NOMO-1 treated with DMSO at 0.1 percent for 48 hours (cell line): Measurements from ENCODE around the gene CARMIL3.

Experiments used
- DNase-seq: peaks from one replicate; lab custom pipeline; 2025; ENCODE audit not compliant: unreplicated experiment; lab: John Stamatoyannopoulos, UW

Gene CARMIL3

DNA sequence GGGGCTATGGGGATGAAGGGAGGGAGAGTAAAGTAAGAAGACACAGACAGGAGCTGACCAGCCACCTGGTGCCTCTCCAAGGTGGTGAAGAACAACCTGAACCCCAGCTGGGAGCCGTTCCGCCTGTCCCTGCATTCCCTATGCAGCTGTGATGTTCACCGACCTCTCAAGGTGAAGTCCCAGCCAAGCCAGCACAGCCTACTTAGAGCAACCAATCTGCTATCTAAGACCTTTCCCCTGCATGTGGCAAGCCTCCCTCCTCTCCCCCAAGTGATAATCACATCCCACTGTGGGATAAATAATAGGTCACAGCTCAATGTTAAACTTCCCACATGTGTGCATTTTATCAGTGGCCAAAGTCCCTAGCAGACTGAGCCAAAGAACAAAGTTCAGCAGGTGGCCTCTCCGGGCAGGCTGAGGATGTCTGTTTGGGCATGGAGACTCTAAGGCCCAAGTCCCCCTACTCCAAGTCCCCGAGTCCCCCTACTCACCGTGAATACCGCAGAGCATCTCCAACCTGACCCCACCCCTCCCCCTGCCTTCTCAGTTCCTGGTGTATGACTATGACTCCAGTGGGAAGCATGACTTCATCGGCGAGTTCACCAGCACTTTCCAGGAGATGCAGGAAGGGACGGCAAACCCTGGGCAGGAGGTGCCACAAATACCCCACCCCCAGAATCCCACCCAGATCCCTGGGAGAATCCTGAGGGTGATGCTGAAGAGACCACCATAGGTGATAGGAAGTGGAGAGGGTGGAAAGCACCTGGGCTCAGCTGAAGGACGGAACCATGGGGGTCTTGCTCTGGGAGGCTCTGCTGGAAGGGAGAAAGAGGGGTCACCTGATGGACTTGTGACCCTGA is 23.0 kb downstream of the CARMIL3 start:
- DNase-seq, result no peak

DNA sequence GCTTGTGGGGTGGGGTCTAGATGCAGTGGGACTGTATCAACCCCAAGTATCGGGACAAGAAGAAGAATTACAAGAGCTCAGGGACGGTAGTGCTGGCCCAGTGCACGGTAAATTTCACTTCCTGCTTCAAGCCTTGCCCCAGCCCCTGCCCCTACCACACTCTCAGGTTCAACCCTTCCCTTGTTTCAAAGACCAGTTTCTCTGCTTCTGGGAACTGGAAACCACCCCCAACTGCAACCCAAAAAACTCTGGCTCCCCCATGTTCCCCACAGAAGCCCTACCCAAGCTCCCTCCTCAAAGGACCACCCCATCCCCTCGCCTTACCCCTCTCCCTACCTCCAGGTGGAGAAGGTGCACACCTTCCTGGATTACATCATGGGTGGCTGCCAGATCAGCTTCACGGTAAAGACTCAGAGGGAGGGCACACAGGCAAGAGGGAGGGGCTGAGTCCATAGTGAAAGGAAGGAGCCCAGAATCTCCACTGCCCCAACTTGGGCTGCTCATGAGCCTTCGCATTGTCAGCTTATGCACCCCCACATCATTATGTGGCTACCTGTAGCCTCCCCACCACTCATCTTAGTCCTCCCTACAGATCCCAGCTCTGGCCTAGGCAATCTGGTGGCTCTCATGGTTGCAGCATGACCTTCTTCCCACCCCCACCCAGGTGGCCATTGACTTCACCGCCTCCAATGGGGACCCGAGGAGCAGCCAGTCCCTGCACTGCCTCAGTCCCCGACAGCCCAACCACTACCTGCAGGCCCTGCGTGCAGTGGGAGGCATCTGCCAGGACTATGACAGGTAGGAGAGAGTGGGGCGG is 23.9 kb downstream of the CARMIL3 start:
- DNase-seq, result peak; percentile 47

DNA sequence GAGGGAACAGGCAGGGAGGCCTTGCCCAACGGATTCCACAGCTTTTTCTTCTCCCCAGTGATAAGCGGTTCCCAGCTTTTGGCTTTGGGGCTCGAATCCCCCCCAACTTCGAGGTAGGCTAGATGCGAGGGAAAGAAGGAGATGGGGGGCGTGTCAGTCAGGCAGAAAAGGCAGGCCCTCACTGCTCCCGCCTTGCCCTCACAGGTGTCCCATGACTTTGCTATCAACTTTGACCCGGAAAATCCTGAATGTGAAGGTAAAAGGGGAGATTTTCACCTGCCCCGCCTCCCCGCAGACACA is 24.4 kb downstream of the CARMIL3 start:
- DNase-seq, result no peak

DNA sequence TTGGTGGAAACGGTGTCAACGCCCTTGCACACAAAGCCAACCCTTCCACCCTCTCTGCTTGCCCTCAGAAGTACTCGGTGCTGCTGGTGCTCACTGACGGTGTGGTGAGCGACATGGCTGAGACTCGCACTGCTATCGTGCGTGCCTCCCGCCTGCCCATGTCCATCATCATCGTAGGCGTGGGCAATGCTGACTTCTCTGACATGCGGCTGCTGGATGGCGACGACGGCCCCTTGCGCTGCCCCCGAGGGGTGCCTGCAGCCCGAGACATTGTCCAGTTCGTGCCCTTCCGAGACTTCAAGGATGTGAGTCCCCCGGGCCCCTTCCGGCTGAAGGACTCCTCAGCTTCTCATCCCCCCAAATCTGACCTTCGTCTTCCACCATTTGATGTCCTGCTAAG is 25.3 kb downstream of the CARMIL3 start:
- no peak for DNase-seq

DNA sequence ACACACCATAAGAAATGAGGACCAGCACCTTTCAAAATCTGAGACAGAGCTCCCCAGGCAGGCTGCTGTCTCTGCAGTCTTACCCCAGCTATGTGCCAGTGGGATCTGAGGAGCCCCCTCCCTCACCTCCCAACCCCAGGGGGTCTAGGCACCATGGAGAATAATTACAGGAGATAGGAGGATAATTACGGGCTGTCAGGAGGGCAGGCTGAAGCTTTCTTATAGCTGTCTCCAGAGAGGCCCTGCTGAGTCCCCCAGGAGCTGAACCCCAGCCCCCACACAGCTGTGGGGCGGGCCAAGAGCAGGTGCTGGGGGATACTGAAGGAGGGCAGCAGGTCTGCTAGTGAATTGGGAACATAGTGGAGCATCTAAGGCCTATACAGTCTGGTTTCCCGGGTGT is 26.3 kb downstream of the CARMIL3 start:
- DNase-seq, result no peak

DNA sequence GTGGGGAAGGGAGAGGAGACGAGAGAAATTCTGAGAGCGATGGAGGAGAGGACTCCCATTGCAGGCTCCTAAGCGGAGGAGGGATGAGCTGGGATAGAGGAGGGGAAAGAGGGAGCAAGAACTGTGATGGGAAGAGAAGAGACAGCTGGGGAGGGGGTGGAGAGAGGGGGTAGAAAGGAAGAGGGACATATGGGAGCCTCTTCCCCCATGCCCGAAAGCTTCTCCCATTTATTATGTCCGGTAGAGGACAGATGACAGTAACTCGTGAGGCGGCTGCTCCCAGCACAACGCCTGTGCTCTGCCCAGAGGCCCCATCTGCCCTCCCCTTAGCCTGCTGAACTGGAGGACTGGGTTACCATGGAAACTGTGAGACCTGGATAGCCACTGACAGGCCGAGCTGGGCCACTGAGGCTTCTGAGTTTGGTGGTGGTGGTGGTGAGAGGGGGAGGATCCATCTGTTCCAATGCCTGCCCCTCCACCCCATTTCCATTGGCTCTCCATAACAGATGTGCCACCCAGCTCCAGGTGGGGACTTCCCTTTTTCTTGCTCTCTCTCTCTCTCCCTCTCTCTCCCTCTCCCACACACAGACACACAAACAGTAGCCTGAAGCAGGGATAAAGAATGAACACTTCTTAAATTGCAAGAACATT is 27.8 kb downstream of the CARMIL3 start:
- peak; percentile 1 for DNase-seq

DNA sequence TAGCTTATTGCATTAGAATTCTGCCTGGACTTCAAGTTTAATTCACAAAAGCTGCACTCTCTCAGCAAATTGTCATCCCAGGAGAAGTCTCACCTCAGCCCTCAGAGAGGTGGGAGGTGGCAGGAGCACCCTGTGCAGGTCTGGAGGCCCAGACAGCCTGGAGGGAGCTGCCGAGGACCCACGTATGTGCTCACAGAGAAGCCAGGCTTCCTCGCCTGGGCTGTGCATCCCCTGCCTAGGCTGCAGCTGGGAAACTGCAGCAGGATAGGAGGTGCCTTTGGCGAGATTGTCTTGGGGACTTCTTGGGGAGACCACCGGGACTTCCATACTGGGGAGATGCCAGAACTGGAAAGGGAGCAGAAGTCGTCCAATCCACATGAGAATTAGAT is 28.3 kb downstream of the CARMIL3 start:
- DNase-seq, result no peak

DNA sequence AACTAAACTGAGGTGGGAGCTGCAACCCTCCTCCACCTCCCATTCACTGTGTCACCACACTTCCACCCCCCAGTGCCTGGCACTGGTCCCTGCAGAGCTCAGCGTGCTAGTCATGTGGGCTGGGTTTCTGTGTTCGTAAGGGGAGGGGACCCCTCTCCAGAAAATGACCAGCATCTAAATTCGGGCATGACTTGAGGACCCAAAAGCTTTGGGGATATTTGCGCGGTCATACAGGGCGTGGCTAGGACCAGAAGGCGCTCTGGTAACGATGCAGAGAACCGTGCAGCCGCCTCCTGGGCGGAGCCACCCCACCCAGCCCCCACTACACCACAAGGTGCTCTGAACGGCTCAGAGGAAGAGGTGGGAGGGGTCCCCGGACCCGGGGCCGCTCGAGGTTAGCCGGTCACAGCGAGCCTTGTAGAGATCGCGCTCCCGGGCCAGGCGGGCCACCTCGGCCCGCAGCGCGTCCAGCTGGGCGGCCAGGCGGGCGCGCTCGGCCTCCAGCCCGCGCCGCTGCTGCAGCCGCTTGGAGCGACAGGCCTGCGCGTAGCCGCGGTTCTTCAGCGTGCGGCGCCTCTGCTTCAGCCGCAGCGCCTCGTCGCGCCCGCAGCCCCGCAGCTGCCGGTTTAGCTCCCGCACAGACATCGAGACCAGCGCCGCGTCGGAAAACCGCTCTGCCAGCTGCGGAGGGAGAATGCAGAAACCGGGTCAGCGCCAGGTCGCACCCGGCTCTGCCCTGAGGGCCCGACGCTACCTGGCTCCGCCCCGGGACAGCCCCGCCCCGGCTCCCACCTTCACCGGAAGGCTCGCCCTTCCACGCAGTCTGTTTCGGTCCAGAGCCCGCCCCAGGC is 29.3 kb downstream of the CARMIL3 start:
- peak; percentile 42 for DNase-seq

DNA sequence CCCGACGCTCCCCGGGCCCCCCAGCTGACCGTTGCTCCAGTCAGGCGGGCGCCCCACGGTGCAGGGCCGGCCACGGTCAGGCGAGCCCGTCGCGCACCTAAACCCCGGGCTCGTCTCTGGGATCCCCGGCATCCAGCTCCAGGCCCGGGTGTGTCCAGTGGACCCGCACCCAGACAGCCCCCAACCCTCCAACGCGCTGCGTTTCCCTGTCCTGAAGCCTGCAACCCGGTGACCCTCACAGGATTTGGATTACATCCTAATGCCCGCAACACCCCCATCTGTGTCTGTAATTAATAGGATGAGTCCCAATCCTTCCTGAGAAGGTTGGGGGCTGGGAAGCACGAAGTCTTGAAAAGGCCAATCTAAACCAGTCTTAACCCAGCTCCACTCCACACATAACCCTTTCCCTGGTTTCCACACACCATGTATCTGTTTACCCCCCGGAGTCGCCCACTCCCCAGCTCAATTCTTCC is 30.0 kb downstream of the CARMIL3 start:
- DNase-seq, result no peak

DNA sequence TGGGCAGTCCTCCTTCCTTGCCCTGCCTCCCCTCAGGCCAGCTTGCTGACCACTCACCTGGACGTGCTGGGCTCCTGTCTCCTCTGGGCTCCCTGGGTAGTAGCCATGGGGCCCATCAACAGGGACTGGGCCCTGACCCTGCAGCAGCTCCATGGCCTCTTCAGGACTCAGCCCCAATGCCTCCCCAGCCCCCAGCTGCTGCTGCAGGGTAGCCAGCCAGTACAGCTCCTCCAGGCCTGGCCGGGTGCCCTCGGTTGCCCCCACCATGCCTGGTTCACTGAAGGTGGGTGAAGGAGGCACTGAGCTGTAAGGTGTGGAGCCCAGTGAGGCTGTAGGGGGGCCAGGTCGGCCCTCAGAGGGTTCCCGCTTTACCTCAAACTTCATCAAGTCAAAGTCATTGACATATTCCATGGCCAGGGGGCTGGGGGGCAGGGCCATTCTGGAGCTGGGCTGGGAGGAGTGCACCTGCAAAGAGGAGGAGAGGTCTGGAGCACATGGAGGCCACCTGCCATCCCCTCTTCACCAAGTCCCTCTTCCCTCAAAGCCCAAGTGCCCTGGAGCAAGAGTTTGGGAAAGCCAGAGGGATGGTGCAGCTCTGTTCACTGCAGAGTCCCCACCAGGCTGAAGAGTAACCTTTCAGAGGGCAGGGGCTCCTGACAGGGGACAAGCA is 30.7 kb downstream of the CARMIL3 start:
- no peak for DNase-seq

DNA sequence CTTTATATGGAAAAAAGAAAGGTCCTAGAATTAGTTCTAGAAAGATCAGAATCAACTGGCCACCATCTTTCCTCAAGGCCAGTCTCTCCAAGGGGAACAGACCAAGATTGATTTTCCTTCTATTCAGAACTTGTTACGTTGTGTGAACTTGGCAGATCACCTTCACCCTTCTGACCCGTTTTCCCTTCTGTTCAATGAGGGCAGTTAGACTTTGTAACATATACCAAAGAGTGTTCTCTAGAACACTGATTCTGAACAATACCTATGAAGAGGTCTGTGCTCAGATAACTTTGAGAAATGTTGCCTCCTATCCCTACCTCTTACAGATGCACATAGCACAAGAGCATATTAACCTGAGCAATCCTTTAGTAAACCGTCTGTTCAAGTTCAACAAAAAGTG is 31.7 kb downstream of the CARMIL3 start:
- DNase-seq, result no peak

DNA sequence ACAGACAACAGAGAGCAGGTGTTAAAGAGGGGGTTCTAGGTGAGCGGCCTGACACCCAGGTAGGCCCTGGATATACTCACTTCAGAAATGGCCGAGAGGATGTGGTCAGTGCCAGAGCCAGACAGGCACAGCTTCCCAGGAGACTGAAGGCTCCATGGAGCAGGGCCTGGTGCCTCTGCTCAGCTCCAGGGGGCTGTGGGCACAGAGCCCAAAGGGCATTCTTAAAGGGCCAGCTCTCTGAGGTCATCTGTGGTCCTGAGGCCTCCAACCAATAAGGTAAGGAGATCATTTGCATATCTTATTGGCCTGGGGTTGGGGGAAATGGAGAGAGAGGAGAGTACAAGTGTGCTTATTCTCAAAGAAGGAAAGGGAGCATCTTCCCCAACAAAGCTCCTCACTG is 32.6 kb downstream of the CARMIL3 start:
- no peak for DNase-seq

DNA sequence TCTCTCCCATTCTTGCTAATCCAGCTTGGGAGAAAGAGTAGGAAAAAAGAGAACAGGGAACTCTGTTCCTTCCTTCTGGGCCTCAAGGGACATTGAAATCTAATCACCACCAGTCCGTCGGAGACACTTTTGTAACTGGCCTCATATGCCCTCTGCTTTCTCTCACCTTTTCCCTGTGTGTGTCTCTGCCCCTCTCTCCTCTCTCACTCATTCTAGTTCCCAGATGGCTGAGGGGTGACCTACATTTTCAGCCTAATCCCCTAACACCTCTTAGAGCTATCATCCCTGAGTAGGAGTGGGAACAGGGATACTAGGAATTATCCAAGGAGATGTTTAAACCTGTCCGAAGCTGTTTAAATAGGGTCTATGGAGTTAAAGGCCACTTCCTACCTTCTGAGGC is 33.4 kb downstream of the CARMIL3 start:
- DNase-seq, result no peak

DNA sequence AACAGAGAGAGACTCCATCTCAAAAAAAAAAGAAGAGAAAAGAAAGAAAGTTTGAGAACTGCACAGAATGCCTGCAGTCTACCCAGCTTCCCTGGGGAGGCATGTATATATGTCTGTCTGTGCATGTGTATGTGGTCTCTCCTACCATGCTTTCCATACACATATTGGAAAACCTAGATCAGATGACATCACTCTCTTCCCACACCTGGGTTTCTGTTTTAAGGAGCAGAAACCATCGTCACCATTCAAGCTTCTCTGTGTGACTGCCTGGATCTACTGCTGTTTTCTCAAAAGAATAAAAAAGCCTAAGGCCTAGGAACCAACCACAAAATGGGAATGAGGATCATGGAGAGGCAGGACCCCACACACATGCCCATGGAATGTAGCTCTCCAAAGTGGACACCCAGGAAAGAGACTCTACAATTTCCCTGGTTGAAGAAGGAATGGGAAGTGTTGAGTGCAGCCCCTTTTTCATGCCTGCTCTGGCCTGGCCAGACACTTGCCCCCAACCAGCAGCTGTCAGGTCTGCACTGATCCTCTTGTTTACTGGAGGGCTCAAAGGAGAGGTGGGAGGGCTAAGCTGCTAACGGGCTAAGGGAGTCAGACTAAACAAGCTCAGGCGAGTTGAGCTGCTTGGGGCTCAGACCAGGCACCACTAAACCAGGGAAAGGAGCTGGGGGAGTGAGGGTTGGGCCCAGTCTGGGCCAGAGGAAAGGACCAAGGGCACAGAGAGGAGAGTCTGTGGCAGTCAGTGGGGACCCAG is 34.6 kb downstream of the CARMIL3 start:
- DNase-seq, result no peak

DNA sequence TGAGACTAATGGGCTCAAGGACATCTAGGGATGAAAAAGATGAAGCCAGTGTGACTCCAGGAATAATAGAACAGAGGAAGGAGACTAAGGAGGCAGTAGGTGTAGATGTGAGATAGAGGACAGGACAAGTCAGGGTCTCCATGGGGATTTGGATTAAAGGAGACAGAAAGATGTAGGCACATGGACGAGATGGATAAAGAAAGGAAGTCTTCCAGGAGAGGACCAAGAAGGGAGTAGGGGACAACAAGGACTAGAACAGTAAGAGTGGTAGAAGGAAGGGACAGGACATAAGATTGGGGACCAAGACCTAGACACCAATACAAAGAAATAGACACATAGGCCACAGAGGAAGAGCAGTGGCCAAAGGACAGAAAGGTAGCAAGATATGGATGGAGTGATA is 35.2 kb downstream of the CARMIL3 start:
- DNase-seq, result no peak

DNA sequence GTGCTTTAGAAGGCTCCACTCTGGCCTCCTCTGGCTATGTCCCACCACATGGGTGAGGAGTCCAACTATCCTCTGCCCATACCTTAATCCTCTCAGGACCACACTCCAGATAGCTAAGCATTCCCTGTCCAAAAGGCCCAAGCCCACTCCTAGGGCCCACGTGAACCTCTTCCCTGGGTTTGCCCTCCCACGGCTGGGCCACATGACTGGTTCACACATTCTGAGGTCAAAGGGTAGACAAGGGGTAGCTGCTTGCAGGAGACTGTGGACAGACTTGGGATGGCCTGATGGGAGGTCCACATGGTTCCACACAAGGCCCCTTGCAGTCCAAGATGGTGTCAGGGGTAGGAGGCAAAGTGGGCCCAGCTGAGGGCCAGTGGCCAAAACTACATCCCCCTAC is 36.3 kb downstream of the CARMIL3 start:
- no peak for DNase-seq

DNA sequence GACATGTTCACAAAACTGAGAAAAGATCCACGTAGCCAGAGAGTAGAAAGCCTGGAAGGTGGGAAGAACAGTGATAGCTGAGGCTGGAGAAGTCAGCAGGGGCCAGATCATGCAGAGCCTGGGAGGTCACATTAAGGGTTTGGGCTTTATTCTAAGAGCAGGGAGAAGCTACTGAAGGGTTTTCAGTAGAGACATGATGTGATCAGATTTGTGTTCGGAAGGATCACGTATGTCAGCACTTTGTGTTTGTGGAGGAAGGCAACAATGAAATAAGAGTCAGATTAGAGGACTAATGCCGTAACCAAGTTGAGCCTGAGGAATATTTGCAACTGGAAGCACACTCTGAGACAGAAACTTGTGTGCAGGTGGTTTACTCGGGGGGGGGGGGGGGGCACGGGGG is 38.1 kb downstream of the CARMIL3 start:
- DNase-seq, result no peak

DNA sequence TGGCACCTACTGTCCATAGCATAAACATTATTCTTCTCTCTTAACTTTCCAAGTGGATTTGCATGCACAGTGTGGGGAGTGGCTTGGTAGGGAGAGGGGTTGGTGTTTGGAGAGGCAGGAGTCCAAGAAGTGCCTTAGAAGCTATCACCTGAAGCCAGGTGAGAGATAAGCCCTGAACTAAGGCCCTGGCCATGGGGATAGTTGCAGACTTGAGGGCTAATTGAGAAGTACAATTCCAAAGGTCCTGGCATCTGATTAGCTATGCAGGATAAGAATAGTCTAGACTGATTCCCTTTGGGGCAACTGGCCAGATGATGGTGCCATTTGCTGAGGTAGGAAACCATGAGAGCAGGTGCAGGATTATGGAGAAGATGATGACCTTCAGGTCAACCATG is 40.3 kb downstream of the CARMIL3 start:
- DNase-seq, result no peak

DNA sequence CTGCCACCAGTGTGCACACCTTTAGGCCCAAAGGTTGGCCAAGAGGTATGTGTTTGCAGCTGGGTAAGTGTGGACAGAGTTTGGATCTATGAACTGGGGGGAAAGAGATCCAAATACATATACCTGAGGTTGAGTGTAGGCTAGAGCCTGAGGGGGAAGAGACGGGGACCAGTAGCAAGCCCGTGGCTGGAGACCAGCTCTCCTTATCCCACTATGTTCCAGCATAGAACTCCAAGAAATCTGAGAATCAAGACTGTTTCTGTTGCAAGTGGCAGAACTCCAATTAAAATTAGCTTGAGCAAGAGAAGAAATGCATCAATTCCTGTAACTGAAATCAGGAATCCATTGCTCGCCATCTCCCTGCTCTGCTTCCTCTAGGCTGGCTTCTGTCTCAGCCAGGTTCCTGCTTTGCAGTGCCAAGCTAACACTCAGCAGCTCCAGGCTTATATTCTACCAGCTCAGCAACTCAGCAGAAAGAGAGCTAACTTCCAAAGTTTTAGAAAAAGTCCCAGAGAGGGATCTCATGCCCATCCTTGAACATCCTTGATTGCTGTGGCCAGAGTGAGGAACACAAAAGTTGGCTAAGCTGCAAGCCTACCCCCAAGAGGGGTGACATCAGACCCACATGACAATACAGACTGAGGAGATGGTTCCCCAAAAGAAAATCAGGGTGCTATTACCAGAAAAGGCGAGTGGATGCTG is 40.8 kb downstream of the CARMIL3 start:
- DNase-seq, result no peak
